ENCODE data around the gene MYRIP.

Gene MYRIP

DNA sequence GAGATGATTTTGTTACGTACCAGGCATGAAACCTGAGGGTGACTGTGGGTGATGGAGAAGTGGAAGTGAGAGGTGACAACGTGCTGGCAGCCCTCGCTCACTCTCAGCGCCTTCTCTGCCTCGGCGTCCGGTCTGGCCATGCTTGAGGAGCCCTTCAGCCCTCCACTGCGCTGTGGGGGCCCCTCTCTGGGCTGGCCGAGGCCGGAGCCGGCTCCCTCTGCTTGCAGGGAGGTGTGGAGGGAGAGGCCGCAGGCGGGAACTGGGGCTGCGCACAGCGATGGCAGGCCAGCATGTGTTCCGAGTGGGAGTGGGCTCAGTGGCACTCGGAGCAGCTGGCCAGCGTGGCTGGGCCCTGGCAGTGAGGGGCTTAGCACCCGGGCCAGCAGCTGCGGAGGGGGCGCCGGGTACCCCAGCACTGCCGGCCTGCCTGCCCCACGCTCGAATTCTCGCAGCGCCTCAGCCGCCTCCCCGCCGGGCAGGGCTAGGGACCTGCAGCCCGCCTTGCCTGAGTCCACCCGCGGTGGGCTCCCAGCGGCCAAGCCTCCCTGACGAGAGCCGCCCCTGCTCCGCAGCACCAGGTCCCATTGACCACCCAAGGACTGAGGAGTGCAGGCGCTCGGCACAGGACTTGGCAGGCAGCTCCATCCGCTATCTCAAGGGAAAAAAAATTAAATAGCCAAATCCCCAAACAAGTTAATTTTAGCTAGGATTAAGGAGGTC is 29.7 kb upstream of the MYRIP start:
- no peaks in the 10 kb centered on the region for H3K9me3 ChIP-seq (ENCODE audit: low read depth, low read length)
- H3K27ac ChIP-seq, result no peak overlapping the region
- H3K36me3 ChIP-seq (ENCODE audit: insufficient read depth, low read length), result no peaks in the 10 kb centered on the region
- no peak for DNase-seq (ENCODE audit: low read depth, low spot score)
- TF ChIP-seq POLR2AphosphoS5 (IDR thresholded peaks at IDR 0.05; ENCODE audit: borderline replicate concordance, low read depth, low read length) (no peak), FOXP2 (optimal IDR thresholded peaks at IDR 0.05; ENCODE audit: control extremely low read depth, extremely low read length, insufficient read depth) (no peak), EZH2 (IDR thresholded peaks at IDR 0.05) (no peak)
- no peak overlapping the region for H3K9ac ChIP-seq (ENCODE audit: insufficient read length)
- H3K4me3 ChIP-seq, result no peak overlapping the region

DNA sequence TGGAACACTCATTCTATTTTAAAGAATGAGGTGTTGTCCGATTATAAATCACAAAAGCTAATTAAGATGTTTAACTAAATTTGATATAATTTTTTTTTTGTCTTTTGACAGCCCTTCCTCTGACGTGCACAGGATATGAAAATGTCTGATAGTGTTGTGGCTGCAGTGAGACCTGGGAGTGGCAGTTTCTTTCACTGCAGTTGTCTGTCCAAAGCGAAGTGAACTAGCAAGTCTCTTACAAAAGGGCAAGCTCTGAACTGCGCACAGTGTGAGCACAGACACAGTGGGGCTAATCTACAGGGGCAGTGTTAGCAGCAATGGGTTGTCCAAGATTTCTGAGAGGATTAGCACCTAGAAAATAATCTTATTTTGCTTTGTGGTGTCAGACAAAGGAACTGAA is 29.1 kb upstream of the MYRIP start:
- DNase-seq (ENCODE audit: low read depth, low spot score), result no peak
- no peaks in the 10 kb centered on the region for H3K9me3 ChIP-seq (ENCODE audit: low read depth, low read length)
- no peaks in the 10 kb centered on the region for H3K36me3 ChIP-seq (ENCODE audit: insufficient read depth, low read length)
- TF ChIP-seq POLR2AphosphoS5 (IDR thresholded peaks at IDR 0.05; ENCODE audit: borderline replicate concordance, low read depth, low read length) (no peak), FOXP2 (optimal IDR thresholded peaks at IDR 0.05; ENCODE audit: control extremely low read depth, extremely low read length, insufficient read depth) (no peak), EZH2 (IDR thresholded peaks at IDR 0.05) (no peak)
- no peak overlapping the region for H3K4me3 ChIP-seq
- H3K9ac ChIP-seq (ENCODE audit: insufficient read length), result no peak overlapping the region
- H3K27ac ChIP-seq, result no peak overlapping the region

DNA sequence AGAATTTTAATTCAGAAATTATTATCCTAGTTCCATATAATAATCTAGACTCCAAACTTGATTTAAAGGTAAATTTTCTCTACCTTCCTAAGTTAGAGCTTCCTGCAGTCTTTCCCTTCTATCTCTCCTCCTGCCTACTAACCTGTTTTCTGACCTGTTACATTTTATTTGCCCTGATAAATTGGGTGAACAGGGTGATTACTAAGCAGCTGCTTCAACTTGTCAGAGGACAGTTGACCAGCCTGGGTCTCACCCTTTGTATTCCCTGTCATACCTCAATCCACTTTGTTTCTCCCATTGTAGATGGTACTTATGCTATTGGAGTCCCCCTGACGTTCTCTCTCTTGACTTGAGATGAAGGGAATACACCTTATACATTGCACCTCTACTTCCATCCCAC is 28.4 kb upstream of the MYRIP start:
- Histone ChIP-seq H3K27ac (no peak overlapping the region), H3K36me3 (ENCODE audit: insufficient read depth, low read length) (no peaks in the 10 kb centered on the region), H3K9ac (ENCODE audit: insufficient read length) (no peak overlapping the region), H3K4me3 (no peak overlapping the region), H3K9me3 (ENCODE audit: low read depth, low read length) (no peaks in the 10 kb centered on the region)
- DNase-seq (ENCODE audit: low read depth, low spot score), result no peak
- TF ChIP-seq POLR2AphosphoS5 (IDR thresholded peaks at IDR 0.05; ENCODE audit: borderline replicate concordance, low read depth, low read length) (no peak), FOXP2 (optimal IDR thresholded peaks at IDR 0.05; ENCODE audit: control extremely low read depth, extremely low read length, insufficient read depth) (no peak), EZH2 (IDR thresholded peaks at IDR 0.05) (no peak)

DNA sequence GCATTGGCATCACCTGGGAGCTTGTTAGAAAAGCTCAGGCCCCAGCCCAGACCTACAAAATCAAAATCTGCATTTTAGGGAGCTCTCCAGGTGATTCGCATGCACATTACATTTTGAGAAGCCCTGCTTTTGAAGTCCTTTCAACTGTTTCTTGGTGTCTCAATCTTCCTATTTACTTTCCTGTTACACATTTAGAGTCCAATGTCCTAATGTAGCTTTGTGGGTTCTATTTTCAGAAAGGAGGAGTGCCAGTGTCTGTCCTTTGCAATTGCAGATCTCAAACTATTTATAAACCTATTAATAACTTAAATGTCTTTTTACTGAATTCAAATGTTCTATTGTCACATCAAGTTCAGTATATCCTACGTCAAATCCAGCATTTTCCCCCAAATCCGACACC is 27.8 kb upstream of the MYRIP start:
- no peak overlapping the region for H3K27ac ChIP-seq
- no peak for TF ChIP-seq POLR2AphosphoS5 (IDR thresholded peaks at IDR 0.05; ENCODE audit: borderline replicate concordance, low read depth, low read length)
- TF ChIP-seq EZH2 (IDR thresholded peaks at IDR 0.05), result no peak
- no peak for TF ChIP-seq FOXP2 (optimal IDR thresholded peaks at IDR 0.05; ENCODE audit: control extremely low read depth, extremely low read length, insufficient read depth)
- H3K36me3 ChIP-seq (ENCODE audit: insufficient read depth, low read length), result no peaks in the 10 kb centered on the region
- no peak overlapping the region for H3K4me3 ChIP-seq
- H3K9ac ChIP-seq (ENCODE audit: insufficient read length), result no peak overlapping the region
- no peaks in the 10 kb centered on the region for H3K9me3 ChIP-seq (ENCODE audit: low read depth, low read length)
- no peak for DNase-seq (ENCODE audit: low read depth, low spot score)

DNA sequence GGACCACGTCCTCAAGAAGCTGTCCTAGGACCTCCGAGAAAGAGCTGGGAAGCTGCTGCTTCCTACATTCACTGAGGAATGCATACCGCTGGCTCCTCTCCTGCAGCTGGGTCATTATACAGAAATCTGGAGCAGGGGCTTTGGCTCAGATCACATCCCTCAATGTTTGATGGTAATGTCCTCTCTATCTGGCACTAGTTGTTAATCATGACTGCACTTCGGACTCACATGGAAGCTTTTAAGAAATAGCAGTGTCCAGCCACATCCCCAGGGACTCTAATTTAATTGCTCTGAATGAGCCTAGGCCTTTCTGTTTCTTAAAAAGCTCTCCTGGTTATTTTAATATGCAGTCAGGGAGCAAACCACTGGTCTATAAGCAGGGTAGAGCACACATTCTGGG is 25.7 kb upstream of the MYRIP start:
- DNase-seq (ENCODE audit: low read depth, low spot score), result no peak
- Histone ChIP-seq H3K9me3 (ENCODE audit: low read depth, low read length) (no peaks in the 10 kb centered on the region), H3K4me3 (no peak overlapping the region), H3K9ac (ENCODE audit: insufficient read length) (no peak overlapping the region), H3K36me3 (ENCODE audit: insufficient read depth, low read length) (no peaks in the 10 kb centered on the region), H3K27ac (no peak overlapping the region)
- TF ChIP-seq POLR2AphosphoS5 (IDR thresholded peaks at IDR 0.05; ENCODE audit: borderline replicate concordance, low read depth, low read length) (no peak), FOXP2 (optimal IDR thresholded peaks at IDR 0.05; ENCODE audit: control extremely low read depth, extremely low read length, insufficient read depth) (no peak), EZH2 (IDR thresholded peaks at IDR 0.05) (no peak)

DNA sequence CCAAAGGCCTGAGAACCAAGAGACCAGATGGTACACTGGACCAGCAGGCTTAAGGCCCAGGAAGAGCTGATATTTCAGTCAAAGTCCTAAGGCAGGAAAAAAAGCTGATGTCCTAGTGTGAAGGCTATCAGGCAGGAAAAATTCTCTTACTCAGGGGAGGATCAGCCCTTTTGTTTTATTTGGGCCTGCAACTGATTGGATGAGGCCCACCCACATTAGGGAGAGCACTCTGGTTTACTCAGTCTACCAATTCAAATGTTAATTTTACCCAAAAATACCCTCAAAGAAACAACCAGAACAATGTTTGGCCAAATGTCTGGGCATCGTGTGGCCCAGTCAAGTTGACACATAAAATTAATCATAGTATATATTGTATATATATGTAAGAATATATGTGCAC is 24.5 kb upstream of the MYRIP start:
- H3K9ac ChIP-seq (ENCODE audit: insufficient read length), result no peak overlapping the region
- no peak for TF ChIP-seq EZH2 (IDR thresholded peaks at IDR 0.05)
- TF ChIP-seq POLR2AphosphoS5 (IDR thresholded peaks at IDR 0.05; ENCODE audit: borderline replicate concordance, low read depth, low read length), result no peak
- no peak for TF ChIP-seq FOXP2 (optimal IDR thresholded peaks at IDR 0.05; ENCODE audit: control extremely low read depth, extremely low read length, insufficient read depth)
- H3K4me3 ChIP-seq, result no peak overlapping the region

DNA sequence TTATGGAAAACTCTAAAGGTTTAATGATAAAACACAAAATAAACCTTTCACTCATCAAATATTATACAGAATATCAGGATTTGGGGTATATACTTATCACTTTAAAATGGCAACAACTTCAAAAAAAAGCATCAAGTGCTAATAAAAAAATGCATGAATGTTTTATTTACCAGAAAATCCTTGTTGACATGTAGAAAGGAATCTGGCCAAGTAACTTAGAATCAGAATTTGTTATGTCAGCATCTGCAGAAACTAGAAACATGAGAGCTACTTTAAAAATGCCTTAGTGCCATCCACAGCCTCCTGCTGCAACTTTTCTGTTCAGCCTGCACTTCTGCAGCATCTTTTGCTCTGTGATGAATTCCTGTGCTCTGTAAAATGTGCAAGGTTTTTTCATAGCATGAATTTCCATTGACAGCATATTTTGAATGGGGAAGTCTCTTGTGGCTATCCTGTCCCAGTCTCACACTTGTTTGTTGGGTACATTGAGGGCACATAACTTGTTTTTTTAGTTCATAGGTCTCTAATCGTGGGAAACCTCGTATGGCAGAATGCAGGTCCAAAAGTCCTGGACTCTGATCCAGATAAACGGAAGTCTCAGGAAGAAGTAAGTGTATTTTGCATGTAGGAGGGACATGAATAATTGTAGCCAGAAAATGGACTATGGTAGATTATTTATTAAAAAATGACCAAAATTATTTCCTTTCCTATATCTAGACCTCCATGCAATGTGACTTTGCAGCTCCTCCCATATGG is 21.1 kb upstream of the MYRIP start:
- Histone ChIP-seq H3K36me3 (ENCODE audit: insufficient read depth, low read length) (no peaks in the 10 kb centered on the region), H3K9ac (ENCODE audit: insufficient read length) (no peak overlapping the region)
- TF ChIP-seq EZH2 (IDR thresholded peaks at IDR 0.05) (no peak), POLR2AphosphoS5 (IDR thresholded peaks at IDR 0.05; ENCODE audit: borderline replicate concordance, low read depth, low read length) (no peak), FOXP2 (optimal IDR thresholded peaks at IDR 0.05; ENCODE audit: control extremely low read depth, extremely low read length, insufficient read depth) (no peak)

More for the DNA sequence above, 24.5 kb upstream of the MYRIP start:
- no peak for DNase-seq (ENCODE audit: low read depth, low spot score)
- Histone ChIP-seq H3K27ac (no peak overlapping the region), H3K36me3 (ENCODE audit: insufficient read depth, low read length) (no peaks in the 10 kb centered on the region), H3K9me3 (ENCODE audit: low read depth, low read length) (no peaks in the 10 kb centered on the region)

DNA sequence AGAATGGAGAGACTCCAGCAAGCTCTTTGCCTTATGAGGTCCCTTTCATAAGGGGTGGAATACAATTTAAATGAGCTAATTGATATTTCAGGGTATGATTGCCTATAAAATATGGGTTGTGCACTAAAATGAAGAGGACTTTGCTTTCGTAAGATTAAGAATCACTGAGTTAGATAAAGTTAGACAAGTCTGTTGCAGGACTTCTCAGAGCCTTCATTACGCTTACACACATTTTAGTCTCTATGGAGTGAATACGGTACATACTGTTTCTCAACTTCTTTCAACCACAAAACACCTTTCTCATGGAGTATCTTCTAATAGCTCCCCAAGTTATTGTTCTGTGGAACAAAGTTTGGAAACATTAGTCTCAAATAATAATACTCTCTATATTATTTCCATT is 17.8 kb upstream of the MYRIP start:
- Histone ChIP-seq H3K9me3 (ENCODE audit: low read depth, low read length) (no peaks in the 10 kb centered on the region), H3K4me3 (no peak overlapping the region), H3K9ac (ENCODE audit: insufficient read length) (no peak overlapping the region), H3K27ac (no peak overlapping the region), H3K36me3 (ENCODE audit: insufficient read depth, low read length) (no peaks in the 10 kb centered on the region)
- TF ChIP-seq POLR2AphosphoS5 (IDR thresholded peaks at IDR 0.05; ENCODE audit: borderline replicate concordance, low read depth, low read length) (no peak), EZH2 (IDR thresholded peaks at IDR 0.05) (no peak), FOXP2 (optimal IDR thresholded peaks at IDR 0.05; ENCODE audit: control extremely low read depth, extremely low read length, insufficient read depth) (no peak)
- DNase-seq (ENCODE audit: low read depth, low spot score), result no peak

More for the DNA sequence above, 21.1 kb upstream of the MYRIP start:
- Histone ChIP-seq H3K9me3 (ENCODE audit: low read depth, low read length) (no peaks in the 10 kb centered on the region), H3K27ac (no peak overlapping the region), H3K4me3 (no peak overlapping the region)
- DNase-seq (ENCODE audit: low read depth, low spot score), result no peak
